ENCODE measurements around the gene SUPT6H. TPM values are rescaled to one million over a fixed set of nuclear protein-coding genes. Genes with fewer than 3 reads are reported as not detected.
A peak's percentile ranks its signal among the peaks of the same experiment; 100 is the strongest.

The SUPT6H gene
- total and polyA plus RNA-seq, 2 of the 8 experiments (the other 6 are each of a cell fraction or from before 2014, with no cell fraction given), result 32.0 to 59.9 TPM

DNA sequence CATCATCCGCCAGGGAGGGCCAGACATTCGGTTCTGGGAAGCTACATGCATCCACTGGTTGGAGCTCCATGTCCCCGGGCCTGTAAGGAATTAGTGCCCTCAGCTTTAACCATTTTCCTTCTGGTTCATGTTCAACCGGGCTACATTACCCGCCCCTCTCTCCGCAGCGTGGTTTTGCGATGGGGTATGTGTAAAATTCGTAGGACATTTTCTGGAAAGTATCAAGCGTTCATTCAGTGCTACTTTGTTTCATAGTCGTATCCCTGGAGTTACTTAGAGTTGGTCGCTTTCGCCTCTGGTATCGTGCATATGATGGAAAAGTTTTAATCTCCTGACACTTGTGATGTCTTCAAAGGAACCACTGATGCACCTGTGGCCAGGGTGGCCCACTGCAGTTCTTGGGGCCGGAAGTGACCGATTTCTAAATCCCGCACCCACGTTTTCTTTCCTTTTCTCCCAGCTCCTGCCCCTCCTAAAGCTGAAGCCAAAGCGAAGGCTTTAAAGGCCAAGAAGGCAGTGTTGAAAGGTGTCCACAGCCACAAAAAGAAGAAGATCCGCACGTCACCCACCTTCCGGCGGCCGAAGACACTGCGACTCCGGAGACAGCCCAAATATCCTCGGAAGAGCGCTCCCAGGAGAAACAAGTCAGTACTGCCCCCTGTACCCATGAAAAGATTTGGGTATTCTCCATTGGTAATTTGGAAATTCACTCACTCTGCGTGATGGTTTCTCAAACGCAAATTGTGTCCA lies 58.4 kb downstream of the SUPT6H start (continued):
- TF ChIP-seq, protein P1, sequence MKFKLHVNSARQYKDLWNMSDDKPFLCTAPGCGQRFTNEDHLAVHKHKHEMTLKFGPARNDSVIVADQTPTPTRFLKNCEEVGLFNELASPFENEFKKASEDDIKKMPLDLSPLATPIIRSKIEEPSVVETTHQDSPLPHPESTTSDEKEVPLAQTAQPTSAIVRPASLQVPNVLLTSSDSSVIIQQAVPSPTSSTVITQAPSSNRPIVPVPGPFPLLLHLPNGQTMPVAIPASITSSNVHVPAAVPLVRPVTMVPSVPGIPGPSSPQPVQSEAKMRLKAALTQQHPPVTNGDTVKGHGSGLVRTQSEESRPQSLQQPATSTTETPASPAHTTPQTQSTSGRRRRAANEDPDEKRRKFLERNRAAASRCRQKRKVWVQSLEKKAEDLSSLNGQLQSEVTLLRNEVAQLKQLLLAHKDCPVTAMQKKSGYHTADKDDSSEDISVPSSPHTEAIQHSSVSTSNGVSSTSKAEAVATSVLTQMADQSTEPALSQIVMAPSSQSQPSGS (IDR thresholded peaks at IDR 0.05; ENCODE audit: low read length), result no peak
- TF ChIP-seq SIRT6 (IDR thresholded peaks at IDR 0.05; ENCODE audit: low read length) (no peak), CREB1 (IDR thresholded peaks at IDR 0.05) (no peak), HDAC6 (IDR thresholded peaks at IDR 0.05; ENCODE audit: low read depth, low read length) (no peak), RAD21 (IDR thresholded peaks at IDR 0.05 in 1 of 2, conservative IDR thresholded peaks at IDR 0.05 in 1 of 2; ENCODE audit: low read depth in 2 of 2, low read length in 2 of 2) (no peak), SP4 (IDR thresholded peaks at IDR 0.05; ENCODE audit: low read length) (no peak), POLR2AphosphoS5 (IDR thresholded peaks at IDR 0.05; ENCODE audit: low read depth, low read length) (peak; percentile 25; the same call in 1 of the 2 replicates), KDM4A (IDR thresholded peaks at IDR 0.05; ENCODE audit: low read depth, low read length, severe bottlenecking) (no peak)
- TF ChIP-seq, protein P2, sequence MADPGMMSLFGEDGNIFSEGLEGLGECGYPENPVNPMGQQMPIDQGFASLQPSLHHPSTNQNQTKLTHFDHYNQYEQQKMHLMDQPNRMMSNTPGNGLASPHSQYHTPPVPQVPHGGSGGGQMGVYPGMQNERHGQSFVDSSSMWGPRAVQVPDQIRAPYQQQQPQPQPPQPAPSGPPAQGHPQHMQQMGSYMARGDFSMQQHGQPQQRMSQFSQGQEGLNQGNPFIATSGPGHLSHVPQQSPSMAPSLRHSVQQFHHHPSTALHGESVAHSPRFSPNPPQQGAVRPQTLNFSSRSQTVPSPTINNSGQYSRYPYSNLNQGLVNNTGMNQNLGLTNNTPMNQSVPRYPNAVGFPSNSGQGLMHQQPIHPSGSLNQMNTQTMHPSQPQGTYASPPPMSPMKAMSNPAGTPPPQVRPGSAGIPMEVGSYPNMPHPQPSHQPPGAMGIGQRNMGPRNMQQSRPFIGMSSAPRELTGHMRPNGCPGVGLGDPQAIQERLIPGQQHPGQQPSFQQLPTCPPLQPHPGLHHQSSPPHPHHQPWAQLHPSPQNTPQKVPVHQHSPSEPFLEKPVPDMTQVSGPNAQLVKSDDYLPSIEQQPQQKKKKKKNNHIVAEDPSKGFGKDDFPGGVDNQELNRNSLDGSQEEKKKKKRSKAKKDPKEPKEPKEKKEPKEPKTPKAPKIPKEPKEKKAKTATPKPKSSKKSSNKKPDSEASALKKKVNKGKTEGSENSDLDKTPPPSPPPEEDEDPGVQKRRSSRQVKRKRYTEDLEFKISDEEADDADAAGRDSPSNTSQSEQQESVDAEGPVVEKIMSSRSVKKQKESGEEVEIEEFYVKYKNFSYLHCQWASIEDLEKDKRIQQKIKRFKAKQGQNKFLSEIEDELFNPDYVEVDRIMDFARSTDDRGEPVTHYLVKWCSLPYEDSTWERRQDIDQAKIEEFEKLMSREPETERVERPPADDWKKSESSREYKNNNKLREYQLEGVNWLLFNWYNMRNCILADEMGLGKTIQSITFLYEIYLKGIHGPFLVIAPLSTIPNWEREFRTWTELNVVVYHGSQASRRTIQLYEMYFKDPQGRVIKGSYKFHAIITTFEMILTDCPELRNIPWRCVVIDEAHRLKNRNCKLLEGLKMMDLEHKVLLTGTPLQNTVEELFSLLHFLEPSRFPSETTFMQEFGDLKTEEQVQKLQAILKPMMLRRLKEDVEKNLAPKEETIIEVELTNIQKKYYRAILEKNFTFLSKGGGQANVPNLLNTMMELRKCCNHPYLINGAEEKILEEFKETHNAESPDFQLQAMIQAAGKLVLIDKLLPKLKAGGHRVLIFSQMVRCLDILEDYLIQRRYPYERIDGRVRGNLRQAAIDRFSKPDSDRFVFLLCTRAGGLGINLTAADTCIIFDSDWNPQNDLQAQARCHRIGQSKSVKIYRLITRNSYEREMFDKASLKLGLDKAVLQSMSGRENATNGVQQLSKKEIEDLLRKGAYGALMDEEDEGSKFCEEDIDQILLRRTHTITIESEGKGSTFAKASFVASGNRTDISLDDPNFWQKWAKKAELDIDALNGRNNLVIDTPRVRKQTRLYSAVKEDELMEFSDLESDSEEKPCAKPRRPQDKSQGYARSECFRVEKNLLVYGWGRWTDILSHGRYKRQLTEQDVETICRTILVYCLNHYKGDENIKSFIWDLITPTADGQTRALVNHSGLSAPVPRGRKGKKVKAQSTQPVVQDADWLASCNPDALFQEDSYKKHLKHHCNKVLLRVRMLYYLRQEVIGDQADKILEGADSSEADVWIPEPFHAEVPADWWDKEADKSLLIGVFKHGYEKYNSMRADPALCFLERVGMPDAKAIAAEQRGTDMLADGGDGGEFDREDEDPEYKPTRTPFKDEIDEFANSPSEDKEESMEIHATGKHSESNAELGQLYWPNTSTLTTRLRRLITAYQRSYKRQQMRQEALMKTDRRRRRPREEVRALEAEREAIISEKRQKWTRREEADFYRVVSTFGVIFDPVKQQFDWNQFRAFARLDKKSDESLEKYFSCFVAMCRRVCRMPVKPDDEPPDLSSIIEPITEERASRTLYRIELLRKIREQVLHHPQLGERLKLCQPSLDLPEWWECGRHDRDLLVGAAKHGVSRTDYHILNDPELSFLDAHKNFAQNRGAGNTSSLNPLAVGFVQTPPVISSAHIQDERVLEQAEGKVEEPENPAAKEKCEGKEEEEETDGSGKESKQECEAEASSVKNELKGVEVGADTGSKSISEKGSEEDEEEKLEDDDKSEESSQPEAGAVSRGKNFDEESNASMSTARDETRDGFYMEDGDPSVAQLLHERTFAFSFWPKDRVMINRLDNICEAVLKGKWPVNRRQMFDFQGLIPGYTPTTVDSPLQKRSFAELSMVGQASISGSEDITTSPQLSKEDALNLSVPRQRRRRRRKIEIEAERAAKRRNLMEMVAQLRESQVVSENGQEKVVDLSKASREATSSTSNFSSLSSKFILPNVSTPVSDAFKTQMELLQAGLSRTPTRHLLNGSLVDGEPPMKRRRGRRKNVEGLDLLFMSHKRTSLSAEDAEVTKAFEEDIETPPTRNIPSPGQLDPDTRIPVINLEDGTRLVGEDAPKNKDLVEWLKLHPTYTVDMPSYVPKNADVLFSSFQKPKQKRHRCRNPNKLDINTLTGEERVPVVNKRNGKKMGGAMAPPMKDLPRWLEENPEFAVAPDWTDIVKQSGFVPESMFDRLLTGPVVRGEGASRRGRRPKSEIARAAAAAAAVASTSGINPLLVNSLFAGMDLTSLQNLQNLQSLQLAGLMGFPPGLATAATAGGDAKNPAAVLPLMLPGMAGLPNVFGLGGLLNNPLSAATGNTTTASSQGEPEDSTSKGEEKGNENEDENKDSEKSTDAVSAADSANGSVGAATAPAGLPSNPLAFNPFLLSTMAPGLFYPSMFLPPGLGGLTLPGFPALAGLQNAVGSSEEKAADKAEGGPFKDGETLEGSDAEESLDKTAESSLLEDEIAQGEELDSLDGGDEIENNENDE (IDR thresholded peaks at IDR 0.05; ENCODE audit: insufficient replicate concordance, low read length), result no peak

Measured in H1 (cell line).